GM10266 (cell line): ENCODE measurements around the gene SHFL.

Experiments
- DNase-seq: peaks from one replicate; pipeline ENCODE4 v3.0.0; 2012; ENCODE audit errors: extremely low spot score
- CTCF ChIP-seq: IDR thresholded peaks from 2 replicates; pipeline ENCODE4 v1.5.1; 2012; ENCODE audit warnings: mild to moderate bottlenecking, low read depth; ENCODE audit not compliant: control insufficient read depth, insufficient read depth; ENCODE audit errors: missing control alignments

SHFL gene

GRCh38 chr19:10076535-10076934, 9.6 kb upstream of the SHFL start:
- no peak for TF ChIP-seq CTCF
- no peak for DNase-seq

GRCh38 chr19:10078329-10078728, 7.8 kb upstream of the SHFL start:
- no peak for TF ChIP-seq CTCF
- DNase-seq = no peak

GRCh38 chr19:10079031-10079453, 7.1 kb upstream of the SHFL start:
- no peak for DNase-seq
- no peak for TF ChIP-seq CTCF

DNA sequence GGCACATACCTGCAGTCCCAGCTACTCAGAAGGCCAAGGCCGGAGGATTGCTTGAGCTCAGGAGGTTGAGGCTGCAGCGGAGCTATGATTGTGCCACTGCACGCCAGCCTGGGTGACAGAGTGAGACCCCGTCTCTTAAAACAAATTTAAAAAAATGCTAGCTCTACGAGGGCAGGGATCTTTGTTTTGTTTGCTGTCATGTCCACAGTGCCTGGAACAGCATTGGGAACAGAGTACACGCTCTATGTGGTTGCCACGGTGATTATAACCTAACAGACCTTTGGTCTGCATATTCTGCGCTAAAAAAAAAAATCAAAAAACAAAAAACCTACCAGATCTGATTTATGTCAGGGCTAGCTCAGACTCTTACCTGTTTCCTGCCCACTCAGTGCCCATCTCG, 2.2 kb upstream of the SHFL start:
- no peak for TF ChIP-seq CTCF
- no peak for DNase-seq

- TF ChIP-seq CTCF = no peak
- DNase-seq = no peak
Measured at GRCh38 chr19:10084803-10085202, 1.3 kb upstream of the SHFL start.

GRCh38 chr19:10086591-10087192, 575 bp downstream of the SHFL start:
- no peak for TF ChIP-seq CTCF
- DNase-seq = peak; percentile 66

GRCh38 chr19:10087296-10088061, 1.4 kb downstream of the SHFL start:
- no peak for TF ChIP-seq CTCF
- no peak for DNase-seq
